GM06990 (cell line): ENCODE measurements around the gene RBM38.

Source experiments
- DNase-seq: peaks from one replicate; pipeline ENCODE4 v3.0.0-alpha.2; 2011; ENCODE audit not compliant: insufficient read length; ENCODE audit errors: extremely low read depth
- H3K27me3 ChIP-seq: replicated peaks from 2 replicates; pipeline ENCODE4 v1.6.0; 2011; ENCODE audit warnings: low read length; ENCODE audit not compliant: control insufficient read depth, insufficient read depth
- H3K36me3 ChIP-seq: 2 replicates; pipeline ENCODE4 v1.5.1; 2011; ENCODE audit warnings: low read length; ENCODE audit not compliant: control insufficient read depth, insufficient read depth
- H3K4me3 ChIP-seq: replicated peaks from 2 replicates; pipeline ENCODE4 v1.5.1; 2011; ENCODE audit warnings: low read depth, mild to moderate bottlenecking, control low read depth, low read length
- CTCF ChIP-seq: IDR thresholded peaks from 2 replicates; pipeline ENCODE4 v1.5.1; 2011; ENCODE audit warnings: low read length, control low read depth, mild to moderate bottlenecking, inconsistent platforms; ENCODE audit not compliant: insufficient read depth, poor library complexity, severe bottlenecking

The RBM38 gene

GRCh38 chr20:57411406-57412283 lies 20.4 kb downstream of the RBM38 start:
- no peak for TF ChIP-seq CTCF
- peaks cover 21% of the 10 kb centered on the region for H3K36me3 ChIP-seq
- DNase-seq: no peak
- no peak overlapping the region for H3K4me3 ChIP-seq
- H3K27me3 ChIP-seq: no peaks in the 10 kb centered on the region

- no peak for TF ChIP-seq CTCF
- Histone ChIP-seq H3K36me3 (peaks cover 17% of the 10 kb centered on the region), H3K27me3 (no peaks in the 10 kb centered on the region), H3K4me3 (no peak overlapping the region)
- no peak for DNase-seq
Measured at GRCh38 chr20:57412347-57413029, 21.3 kb downstream of the RBM38 start.

GRCh38 chr20:57413986-57414385 lies 22.8 kb downstream of the RBM38 start:
- no peak for TF ChIP-seq CTCF
- DNase-seq: no peak
- Histone ChIP-seq H3K27me3 (no peaks in the 10 kb centered on the region), H3K36me3 (peaks cover 4% of the 10 kb centered on the region), H3K4me3 (no peak overlapping the region)

GRCh38 chr20:57414867-57415592 lies 23.8 kb downstream of the RBM38 start:
- TF ChIP-seq CTCF: no peak
- Histone ChIP-seq H3K36me3 (no peaks in the 10 kb centered on the region; the same call in 1 of the 2 replicates), H3K27me3 (no peaks in the 10 kb centered on the region), H3K4me3 (no peak overlapping the region)
- DNase-seq: no peak

GRCh38 chr20:57415771-57416170 lies 24.6 kb downstream of the RBM38 start:
- no peak overlapping the region for H3K4me3 ChIP-seq
- no peaks in the 10 kb centered on the region for H3K36me3 ChIP-seq
- H3K27me3 ChIP-seq: no peaks in the 10 kb centered on the region
- no peak for TF ChIP-seq CTCF
- DNase-seq: no peak
